GM10266 (cell line): ENCODE results near the gene EPRS1.

Experiments
- DNase-seq: peaks from one replicate; pipeline ENCODE4 v3.0.0; 2012; ENCODE audit errors: extremely low spot score
- TF ChIP-seq, protein P1 (sequence below): IDR thresholded peaks from 2 replicates; pipeline ENCODE4 v1.5.1; 2012; ENCODE audit warnings: mild to moderate bottlenecking, low read depth; ENCODE audit not compliant: control insufficient read depth, insufficient read depth; ENCODE audit errors: missing control alignments

Gene EPRS1

DNA sequence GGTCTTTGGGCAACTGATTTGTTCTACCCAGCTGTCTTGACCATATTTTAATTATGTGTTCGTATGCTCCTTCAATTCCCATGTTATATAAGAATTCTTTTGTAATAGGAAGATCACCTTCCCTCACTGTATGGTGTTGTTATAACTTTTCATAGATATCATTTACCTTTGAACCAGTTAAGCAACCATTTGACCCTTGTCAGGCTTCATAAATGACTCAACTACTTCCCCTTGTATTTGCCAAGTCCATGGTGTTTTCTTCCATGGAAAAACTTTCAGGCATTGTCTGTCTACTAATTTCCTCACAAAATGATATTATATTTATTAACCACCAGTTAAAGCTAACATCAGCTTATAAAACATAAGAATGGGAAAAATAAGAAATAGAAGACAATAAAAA lies 38.2 kb upstream of the EPRS1 start:
- TF ChIP-seq, protein P1, sequence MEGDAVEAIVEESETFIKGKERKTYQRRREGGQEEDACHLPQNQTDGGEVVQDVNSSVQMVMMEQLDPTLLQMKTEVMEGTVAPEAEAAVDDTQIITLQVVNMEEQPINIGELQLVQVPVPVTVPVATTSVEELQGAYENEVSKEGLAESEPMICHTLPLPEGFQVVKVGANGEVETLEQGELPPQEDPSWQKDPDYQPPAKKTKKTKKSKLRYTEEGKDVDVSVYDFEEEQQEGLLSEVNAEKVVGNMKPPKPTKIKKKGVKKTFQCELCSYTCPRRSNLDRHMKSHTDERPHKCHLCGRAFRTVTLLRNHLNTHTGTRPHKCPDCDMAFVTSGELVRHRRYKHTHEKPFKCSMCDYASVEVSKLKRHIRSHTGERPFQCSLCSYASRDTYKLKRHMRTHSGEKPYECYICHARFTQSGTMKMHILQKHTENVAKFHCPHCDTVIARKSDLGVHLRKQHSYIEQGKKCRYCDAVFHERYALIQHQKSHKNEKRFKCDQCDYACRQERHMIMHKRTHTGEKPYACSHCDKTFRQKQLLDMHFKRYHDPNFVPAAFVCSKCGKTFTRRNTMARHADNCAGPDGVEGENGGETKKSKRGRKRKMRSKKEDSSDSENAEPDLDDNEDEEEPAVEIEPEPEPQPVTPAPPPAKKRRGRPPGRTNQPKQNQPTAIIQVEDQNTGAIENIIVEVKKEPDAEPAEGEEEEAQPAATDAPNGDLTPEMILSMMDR = no peak
- no peak for DNase-seq

DNA sequence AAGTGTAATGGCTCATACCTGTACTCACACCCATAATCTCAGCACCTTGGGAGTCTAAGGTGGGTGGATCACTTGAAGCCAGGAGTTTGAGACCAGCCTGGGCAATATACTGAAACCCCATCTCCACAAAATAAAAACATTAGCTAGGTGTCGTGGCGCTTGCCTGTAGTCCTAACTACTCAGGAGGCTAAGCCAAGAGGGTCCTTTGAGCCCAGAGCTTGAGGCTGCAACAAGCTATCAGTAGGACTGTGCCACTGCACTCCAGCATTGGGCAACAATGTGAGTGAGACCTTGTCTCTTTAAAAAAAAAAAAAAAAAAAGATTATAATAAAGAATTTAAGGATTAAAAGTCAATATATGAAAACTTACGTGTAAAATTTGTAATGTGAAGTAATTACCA lies 31.6 kb upstream of the EPRS1 start:
- TF ChIP-seq, protein P1 = no peak
- DNase-seq = no peak

DNA sequence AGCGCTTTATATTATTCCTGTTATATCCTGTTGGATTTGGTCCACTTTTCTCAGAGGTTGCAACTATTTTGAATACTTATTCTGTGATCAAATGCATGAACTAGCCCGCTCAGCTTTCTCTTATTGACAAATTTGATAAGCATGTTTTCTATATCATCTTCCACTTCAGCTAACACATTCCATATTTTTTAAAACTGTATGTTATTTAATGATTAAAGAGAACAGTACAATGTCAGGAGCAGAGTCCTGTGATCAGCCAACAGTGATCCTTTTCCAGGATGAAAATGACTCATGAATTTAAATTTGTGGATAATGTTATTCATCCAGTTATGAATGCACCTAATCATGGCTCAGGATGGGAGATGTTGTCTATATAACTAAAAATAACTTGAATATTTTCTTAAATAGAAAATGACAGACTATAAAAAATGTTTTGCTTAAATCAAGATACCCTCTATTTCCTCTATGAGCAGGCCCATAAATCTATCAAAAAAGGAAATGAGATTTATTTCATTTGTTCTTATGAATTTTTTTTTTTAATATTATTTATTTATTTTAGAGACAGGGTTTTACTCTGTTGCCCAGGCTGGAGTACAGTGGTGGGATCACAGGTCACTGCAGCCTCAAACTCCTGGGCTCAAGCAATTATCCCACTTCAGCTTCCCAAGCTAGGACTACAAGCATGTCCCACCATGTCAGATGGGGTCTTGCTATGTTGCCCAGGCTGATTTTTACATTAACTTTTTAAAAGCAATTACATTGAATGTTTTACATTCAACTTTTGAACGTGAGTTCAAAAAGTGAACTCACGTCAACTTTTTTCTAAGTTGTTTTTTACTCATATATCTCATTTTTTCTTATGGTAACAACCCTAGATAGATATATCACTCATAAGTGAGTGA lies 30.8 kb upstream of the EPRS1 start:
- TF ChIP-seq, protein P1 = no peak

GRCh38 chr1:220067269-220068204 lies 21.2 kb upstream of the EPRS1 start:
- DNase-seq = no peak
- TF ChIP-seq, protein P1 = no peak

More for the DNA sequence above, 30.8 kb upstream of the EPRS1 start:
- DNase-seq = no peak

- TF ChIP-seq, protein P1 = no peak
- DNase-seq = no peak
Measured at GRCh38 chr1:220062629-220063028, 16.3 kb upstream of the EPRS1 start.

GRCh38 chr1:220060876-220061275 lies 14.6 kb upstream of the EPRS1 start:
- TF ChIP-seq, protein P1 = no peak
- no peak for DNase-seq
